Ramos (cell line): ENCODE measurements around the gene ZC3H8.
"Not testable (repeated sequence)": the region's sequence is repeated elsewhere in the genome, so short reads cannot be mapped to it uniquely, and the experiment has no call there.

Experiments used
- in situ Hi-C: fragments of 300-500 bp; cut with MboI; formaldehyde crosslinking; loops from one replicate; pipeline ENCODE4 v1.14.3; 2022; ENCODE audit warnings: low sequenced_read_pairs; ENCODE audit not compliant: unreplicated experiment

ZC3H8 gene

GRCh38 chr2:112260295-112260625 lies 5.4 kb upstream of the ZC3H8 start:
- in situ Hi-C loops = no loop called here

- in situ Hi-C loops = no loop called here
Observed at GRCh38 chr2:112259509-112260294, 4.9 kb upstream of the ZC3H8 start.

- in situ Hi-C loops = no loop called here
Observed at GRCh38 chr2:112257575-112257974, 2.7 kb upstream of the ZC3H8 start.

GRCh38 chr2:112256654-112257053 lies 1.8 kb upstream of the ZC3H8 start:
- in situ Hi-C loops = no loop called here

- in situ Hi-C loops = no loop called here
Observed at GRCh38 chr2:112255875-112256274, 1.0 kb upstream of the ZC3H8 start.

- in situ Hi-C loops = no loop called here
Observed at GRCh38 chr2:112253261-112253815, 1.5 kb downstream of the ZC3H8 start.

GRCh38 chr2:112251271-112251670 lies 3.6 kb downstream of the ZC3H8 start:
- in situ Hi-C loops = no loop called here

- in situ Hi-C loops = no loop called here
Observed at GRCh38 chr2:112244854-112245253, 10.0 kb downstream of the ZC3H8 start.

- in situ Hi-C loops = no loop called here
Observed at GRCh38 chr2:112243233-112243632, 11.6 kb downstream of the ZC3H8 start.

GRCh38 chr2:112242384-112242783 lies 12.5 kb downstream of the ZC3H8 start:
- in situ Hi-C loops = no loop called here

- in situ Hi-C loops = no loop called here
Observed at GRCh38 chr2:112239862-112240261, 15.0 kb downstream of the ZC3H8 start.

GRCh38 chr2:112230371-112230770 lies 24.5 kb downstream of the ZC3H8 start:
- in situ Hi-C loops = no loop called here

GRCh38 chr2:112229348-112229747 lies 25.5 kb downstream of the ZC3H8 start:
- in situ Hi-C loops = no loop called here

GRCh38 chr2:112220831-112221230 lies 34.0 kb downstream of the ZC3H8 start:
- in situ Hi-C loops = no loop called here

GRCh38 chr2:112220186-112220585 lies 34.7 kb downstream of the ZC3H8 start:
- in situ Hi-C loops = no loop called here

- in situ Hi-C loops = no loop called here
Observed at GRCh38 chr2:112217854-112218253, 37.0 kb downstream of the ZC3H8 start.

- in situ Hi-C loops = no loop called here
Observed at GRCh38 chr2:112216167-112216566, 38.7 kb downstream of the ZC3H8 start.

- in situ Hi-C loops = not testable (repeated sequence)
Observed at GRCh38 chr2:112207905-112208304, 46.9 kb downstream of the ZC3H8 start.

- in situ Hi-C loops = no loop called here
Observed at GRCh38 chr2:112204411-112204810, 50.4 kb downstream of the ZC3H8 start.

- in situ Hi-C loops = no loop called here
Observed at GRCh38 chr2:112201696-112202430, 53.0 kb downstream of the ZC3H8 start.

- in situ Hi-C loops = no loop called here
Observed at GRCh38 chr2:112199188-112199587, 55.7 kb downstream of the ZC3H8 start.
